Measurements from ENCODE around the gene RETREG1.

The RETREG1 gene

GRCh38 chr5:16588434-16589214 is 28.2 kb downstream of the RETREG1 start:
- H3K4me1 ChIP-seq (ENCODE audit: insufficient read depth, low read length), result no peaks in the 10 kb centered on the region
- H4K20me1 ChIP-seq (ENCODE audit: insufficient read depth, low read length), result no peaks in the 10 kb centered on the region
- TF ChIP-seq EZH2 (IDR thresholded peaks at IDR 0.05; ENCODE audit: borderline replicate concordance, low read depth, low read length, severe bottlenecking), result no peak
- no peak for TF ChIP-seq CTCF (IDR thresholded peaks at IDR 0.05; ENCODE audit: borderline replicate concordance, extremely low read depth, low read length, poor library complexity, severe bottlenecking)
- no peaks in the 10 kb centered on the region for H3K79me2 ChIP-seq (ENCODE audit: insufficient read depth, low read length)
- no peak overlapping the region for H2AFZ ChIP-seq (ENCODE audit: low read depth, low read length)
- no peak overlapping the region for H3K27ac ChIP-seq (ENCODE audit: low read length)
- H3K36me3 ChIP-seq (ENCODE audit: insufficient read depth, low read length), result no peaks in the 10 kb centered on the region
- DNase-seq, result no peak
- no peak overlapping the region for H3K4me2 ChIP-seq (ENCODE audit: insufficient read depth, low read length)
- no peak for ATAC-seq (ENCODE audit: insufficient read depth, low read depth)
- H3K4me3 ChIP-seq (ENCODE audit: low read depth in 1 of 2, low read length in 2 of 2), result no peak overlapping the region
- H3K27me3 ChIP-seq (ENCODE audit: insufficient read depth, low read length, poor library complexity), result no peaks in the 10 kb centered on the region
- no peak overlapping the region for H3K9ac ChIP-seq (ENCODE audit: low read depth, low read length)
- H3K9me3 ChIP-seq (ENCODE audit: insufficient read depth, low read length, severe bottlenecking), result no peaks in the 10 kb centered on the region

- no peak for ATAC-seq (ENCODE audit: insufficient read depth, low read depth)
These were observed 30.2 kb downstream of the RETREG1 start for GRCh38 chr5:16586556-16586955.

GRCh38 chr5:16585041-16585667 is 31.6 kb downstream of the RETREG1 start:
- H3K9ac ChIP-seq (ENCODE audit: low read depth, low read length), result no peak overlapping the region
- no peaks in the 10 kb centered on the region for H3K79me2 ChIP-seq (ENCODE audit: insufficient read depth, low read length)
- no peaks in the 10 kb centered on the region for H3K9me3 ChIP-seq (ENCODE audit: insufficient read depth, low read length, severe bottlenecking)
- H3K27ac ChIP-seq (ENCODE audit: low read length), result no peak overlapping the region
- no peak overlapping the region for H2AFZ ChIP-seq (ENCODE audit: low read depth, low read length)
- H3K27me3 ChIP-seq (ENCODE audit: insufficient read depth, low read length, poor library complexity), result no peaks in the 10 kb centered on the region
- no peak overlapping the region for H3K4me2 ChIP-seq (ENCODE audit: insufficient read depth, low read length)
- ATAC-seq (ENCODE audit: insufficient read depth, low read depth) (peak; percentile 55; the same call in 1 of the 3 replicates), DNase-seq (no peak)
- H4K20me1 ChIP-seq (ENCODE audit: insufficient read depth, low read length), result no peaks in the 10 kb centered on the region
- no peak overlapping the region for H3K4me3 ChIP-seq (ENCODE audit: low read depth in 1 of 2, low read length in 2 of 2)
- TF ChIP-seq CTCF (IDR thresholded peaks at IDR 0.05; ENCODE audit: borderline replicate concordance, extremely low read depth, low read length, poor library complexity, severe bottlenecking), result peak; percentile 48
- TF ChIP-seq EZH2 (IDR thresholded peaks at IDR 0.05; ENCODE audit: borderline replicate concordance, low read depth, low read length, severe bottlenecking), result no peak
- no peaks in the 10 kb centered on the region for H3K36me3 ChIP-seq (ENCODE audit: insufficient read depth, low read length)
- H3K4me1 ChIP-seq (ENCODE audit: insufficient read depth, low read length), result no peaks in the 10 kb centered on the region

More at GRCh38 chr5:16586556-16586955, 30.2 kb downstream of the RETREG1 start:
- Histone ChIP-seq H3K27me3 (ENCODE audit: insufficient read depth, low read length, poor library complexity) (no peaks in the 10 kb centered on the region), H3K4me3 (ENCODE audit: low read depth in 1 of 2, low read length in 2 of 2) (no peak overlapping the region), H3K36me3 (ENCODE audit: insufficient read depth, low read length) (no peaks in the 10 kb centered on the region), H3K27ac (ENCODE audit: low read length) (no peak overlapping the region), H3K4me2 (ENCODE audit: insufficient read depth, low read length) (no peak overlapping the region), H2AFZ (ENCODE audit: low read depth, low read length) (no peak overlapping the region), H4K20me1 (ENCODE audit: insufficient read depth, low read length) (no peaks in the 10 kb centered on the region), H3K9ac (ENCODE audit: low read depth, low read length) (no peak overlapping the region), H3K9me3 (ENCODE audit: insufficient read depth, low read length, severe bottlenecking) (no peaks in the 10 kb centered on the region), H3K79me2 (ENCODE audit: insufficient read depth, low read length) (no peaks in the 10 kb centered on the region), H3K4me1 (ENCODE audit: insufficient read depth, low read length) (no peaks in the 10 kb centered on the region)
- DNase-seq, result no peak
- TF ChIP-seq CTCF (IDR thresholded peaks at IDR 0.05; ENCODE audit: borderline replicate concordance, extremely low read depth, low read length, poor library complexity, severe bottlenecking), result no peak
- no peak for TF ChIP-seq EZH2 (IDR thresholded peaks at IDR 0.05; ENCODE audit: borderline replicate concordance, low read depth, low read length, severe bottlenecking)
